Islet of Langerhans (tissue), 1 donor: Measurements from ENCODE around the gene APOBEC3G.

Experiments
- FAIRE-seq: peaks from one replicate; lab custom pipeline; 2011; peaks lifted over from hg19 to GRCh38; lab: Jason Lieb, UNC

APOBEC3G gene

GRCh38 chr22:39092111-39092862 lies 15.2 kb downstream of the APOBEC3G start:
- FAIRE-seq = no peak

DNA sequence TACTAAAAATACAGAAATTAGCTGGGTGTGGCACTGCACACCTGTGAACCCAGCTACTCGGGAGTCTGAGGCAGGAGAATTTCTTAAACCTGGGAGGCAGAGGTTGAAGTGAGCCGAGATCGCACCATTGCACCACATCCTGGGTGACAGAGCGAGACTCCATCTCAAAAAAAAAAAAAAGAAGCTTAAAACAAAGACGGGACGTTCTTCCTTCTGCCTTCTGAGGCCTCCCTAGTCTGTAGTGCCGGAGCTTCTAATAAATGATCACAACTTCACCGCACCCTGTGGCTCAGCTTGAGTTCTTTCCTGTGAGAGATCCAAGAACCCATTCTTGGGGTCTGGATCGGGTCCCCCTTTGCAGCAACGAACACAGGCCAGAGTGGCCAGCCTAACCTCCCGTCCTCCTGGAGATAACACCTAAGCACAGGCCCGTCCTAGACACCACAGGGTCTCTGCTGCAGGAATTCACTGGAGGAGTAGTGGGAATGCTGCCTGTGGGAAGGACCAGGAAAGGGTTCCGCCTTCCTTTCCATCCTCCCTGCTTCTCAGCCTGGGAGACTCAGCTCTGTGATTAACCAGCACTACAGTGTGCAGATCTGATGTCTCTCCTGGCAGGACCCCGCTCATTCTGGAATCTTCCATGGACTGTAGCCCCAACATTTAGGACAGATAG lies 17.8 kb downstream of the APOBEC3G start:
- no peak for FAIRE-seq

DNA sequence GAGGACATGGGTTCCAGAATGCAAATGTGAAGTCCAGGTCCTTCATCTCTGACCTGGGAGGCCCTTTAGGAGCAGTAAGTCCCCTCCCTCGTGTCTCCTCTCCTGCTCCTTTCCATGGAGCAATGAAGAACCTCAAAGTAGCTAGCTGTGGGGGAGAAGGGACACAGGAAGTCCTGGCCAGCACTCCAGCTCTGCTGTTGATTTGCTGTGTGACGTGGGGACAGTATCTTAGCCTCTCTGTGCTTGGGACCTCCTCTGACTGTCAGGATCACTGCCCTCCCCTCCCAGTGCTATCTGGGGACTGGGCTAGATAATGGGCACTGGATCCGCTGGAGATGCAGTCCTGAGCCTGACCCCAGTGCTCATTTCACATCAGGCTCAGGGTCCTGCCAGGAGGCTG lies 18.9 kb downstream of the APOBEC3G start:
- no peak for FAIRE-seq

- FAIRE-seq = no peak
These were observed 20.3 kb downstream of the APOBEC3G start, which contains the start of gene APOBEC3H for GRCh38 chr22:39097098-39098020. Gene APOBEC3H (plus strand): TSS chr22:39097244. CDS start chr22:39100279, 3,035 bp downstream.

- no peak for FAIRE-seq
These were observed 21.0 kb downstream of the APOBEC3G start for GRCh38 chr22:39098026-39098425.

GRCh38 chr22:39098576-39098975 lies 21.5 kb downstream of the APOBEC3G start:
- no peak for FAIRE-seq

- FAIRE-seq = no peak
These were observed 24.2 kb downstream of the APOBEC3G start for GRCh38 chr22:39101226-39101625.

GRCh38 chr22:39103431-39103830 lies 26.4 kb downstream of the APOBEC3G start:
- no peak for FAIRE-seq

- no peak for FAIRE-seq
These were observed 29.3 kb downstream of the APOBEC3G start for GRCh38 chr22:39106326-39106725.

DNA sequence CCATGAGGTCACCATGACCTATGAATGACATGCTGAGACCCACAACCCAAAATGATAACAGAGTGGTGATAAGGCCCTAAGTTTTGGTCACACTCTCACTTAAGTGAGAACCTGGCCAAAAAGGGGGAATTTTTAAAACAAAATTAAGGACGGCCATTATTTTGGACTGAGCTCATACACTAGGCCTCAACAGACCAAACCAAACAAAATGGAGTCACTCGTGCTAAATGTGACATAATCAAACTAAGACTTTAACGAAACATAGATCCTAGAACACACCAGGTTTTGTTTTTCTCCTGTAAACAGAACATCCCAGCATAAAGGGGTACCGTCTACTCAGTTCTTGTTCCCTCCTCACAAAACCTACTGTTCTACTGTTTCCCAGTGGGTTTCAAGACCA lies 31.4 kb downstream of the APOBEC3G start:
- FAIRE-seq = no peak

- no peak for FAIRE-seq
These were observed 32.3 kb downstream of the APOBEC3G start for GRCh38 chr22:39109361-39109760.

- FAIRE-seq = no peak
These were observed 33.8 kb downstream of the APOBEC3G start for GRCh38 chr22:39110631-39111561.

DNA sequence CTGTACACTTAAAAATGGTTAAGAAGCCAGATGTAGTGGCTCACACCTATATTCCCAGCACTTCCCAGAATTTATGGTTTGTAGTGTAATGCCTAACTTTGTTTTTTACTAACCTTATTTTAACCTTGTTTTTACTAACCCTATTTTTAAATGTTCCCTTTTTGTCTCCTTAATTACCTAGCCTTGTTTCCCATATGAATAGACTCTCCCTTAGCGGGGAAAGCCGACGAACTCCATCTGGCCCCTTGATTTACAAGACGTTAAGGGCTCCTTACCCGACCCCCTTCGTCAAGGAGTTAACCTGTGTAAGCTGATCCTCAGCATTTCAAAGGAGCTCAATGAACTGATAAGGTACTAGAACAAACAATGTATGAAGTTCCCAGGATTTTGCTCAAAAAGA lies 37.0 kb downstream of the APOBEC3G start:
- no peak for FAIRE-seq

DNA sequence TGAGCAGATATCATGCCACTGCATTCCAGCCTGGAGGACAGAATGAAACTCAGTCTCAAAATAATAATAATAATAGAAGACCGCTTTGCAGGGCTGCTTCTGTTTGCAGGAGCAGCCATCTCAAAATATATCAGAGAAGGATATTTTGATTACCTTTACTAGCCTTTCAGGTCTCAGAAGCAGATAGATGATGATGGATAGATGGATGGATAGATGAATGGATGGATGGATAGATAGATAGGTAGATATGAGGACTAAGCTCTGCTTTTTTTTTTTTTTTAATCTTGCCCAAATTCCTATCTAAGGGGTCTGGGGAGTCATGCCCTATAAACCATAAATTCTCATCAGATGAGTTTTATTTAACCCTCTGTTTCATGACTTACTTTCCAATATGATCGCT lies 38.5 kb downstream of the APOBEC3G start:
- FAIRE-seq = no peak

GRCh38 chr22:39115977-39116621 lies 39.0 kb downstream of the APOBEC3G start:
- FAIRE-seq = no peak

DNA sequence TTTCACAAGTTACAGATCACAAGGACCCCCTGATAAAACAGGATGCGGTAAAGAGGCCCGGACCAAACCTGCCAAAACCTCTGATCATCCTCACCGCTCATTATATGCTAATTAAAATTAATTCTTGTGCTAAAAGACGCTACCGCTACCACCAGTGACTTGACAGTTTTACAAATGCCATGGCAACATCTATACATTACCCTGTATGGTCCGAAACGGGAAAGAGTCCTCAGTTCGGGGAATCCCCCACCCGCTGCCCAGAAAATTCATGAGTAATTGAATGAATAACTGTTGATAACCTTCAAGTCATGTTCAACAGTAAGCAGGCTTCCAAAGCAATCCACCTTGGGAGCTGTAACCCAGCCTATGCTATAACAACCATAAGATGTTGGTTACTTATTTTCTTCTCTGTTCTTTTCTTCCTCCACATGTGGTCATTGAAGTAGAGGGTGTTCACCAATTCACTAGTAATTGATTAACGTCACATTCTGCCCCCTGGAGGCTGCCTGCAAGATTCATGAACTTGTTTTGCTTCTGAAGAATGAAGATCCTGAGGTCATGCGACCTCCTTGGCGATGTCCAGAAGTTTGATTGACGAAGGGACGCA lies 40.6 kb downstream of the APOBEC3G start:
- FAIRE-seq = peak; percentile 55

DNA sequence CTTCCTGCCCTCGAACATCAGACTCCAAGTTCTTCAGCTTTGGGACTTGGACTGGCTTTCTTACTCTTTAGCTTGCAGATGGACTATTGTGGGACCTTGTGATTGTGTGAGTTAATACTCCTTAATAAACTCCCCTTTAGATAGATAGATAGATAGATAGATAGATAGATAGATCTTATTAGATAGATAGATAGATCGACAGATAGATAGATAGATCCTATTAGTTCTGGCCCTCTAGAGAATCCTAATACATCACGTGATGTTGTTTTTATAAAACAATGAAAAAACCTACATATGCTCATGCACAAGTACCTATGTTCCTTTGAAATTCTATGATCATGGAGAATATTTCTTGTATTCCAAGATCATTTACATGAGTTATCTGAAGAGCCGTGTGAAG lies 43.9 kb downstream of the APOBEC3G start:
- FAIRE-seq = no peak

- no peak for FAIRE-seq
These were observed 45.8 kb downstream of the APOBEC3G start for GRCh38 chr22:39122772-39123470.

- FAIRE-seq = no peak
These were observed 46.9 kb downstream of the APOBEC3G start for GRCh38 chr22:39123751-39124581.
